ENCODE measurements around the gene SPEN.
"Not testable (repeated sequence)": the region's sequence is repeated elsewhere in the genome, so short reads cannot be mapped to it uniquely, and the experiment has no call there.

Gene SPEN

DNA sequence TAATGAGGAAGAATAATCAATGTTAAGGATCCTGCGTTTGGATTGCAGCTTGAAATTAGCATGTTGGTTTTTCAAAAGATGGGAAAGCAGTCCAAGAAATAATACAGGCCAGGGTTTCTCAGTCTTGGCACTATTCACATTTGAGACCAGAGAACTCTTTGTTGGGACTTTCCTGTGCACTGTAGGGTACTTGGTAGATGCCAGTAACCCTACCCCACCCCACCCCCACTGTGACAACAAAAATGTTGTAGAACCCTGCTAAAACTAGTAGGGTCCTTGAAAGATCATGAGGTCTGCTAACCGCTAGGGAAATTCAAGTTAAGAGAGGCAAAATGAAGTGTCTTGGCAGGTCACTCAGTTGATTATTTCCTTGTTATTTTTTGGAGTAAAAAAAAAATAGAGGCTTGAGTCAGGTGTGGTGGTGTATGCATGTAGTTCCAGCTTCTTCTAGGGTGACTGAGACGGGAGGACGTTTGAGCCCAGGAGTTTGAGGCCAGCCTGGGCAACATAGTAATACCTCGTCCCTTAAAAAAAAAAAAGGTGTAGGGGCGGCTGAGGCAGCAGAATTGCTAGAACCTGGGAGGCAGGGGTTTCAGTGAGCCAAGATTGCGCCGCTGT lies 53.3 kb downstream of the SPEN start:
- DNase-seq (ENCODE audit: low read depth), result no peak

DNA sequence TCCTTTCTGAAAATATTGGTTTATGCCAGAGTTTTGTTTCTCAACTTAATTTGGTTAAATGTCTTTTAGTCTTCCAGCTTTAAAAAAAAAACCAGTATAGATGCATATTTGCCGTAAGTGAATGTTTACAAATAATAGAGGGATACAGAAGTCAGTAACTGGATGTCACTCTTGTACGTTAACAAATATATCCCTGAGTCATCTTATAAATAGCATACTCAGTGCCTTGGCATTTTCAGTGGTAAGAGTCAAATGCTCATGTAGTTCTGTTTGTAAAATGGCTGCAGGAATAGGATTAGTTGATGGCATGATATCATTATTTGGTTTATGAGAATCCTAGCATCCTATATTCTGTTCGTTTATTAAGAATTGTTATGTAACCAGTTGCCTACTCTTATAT lies 55.4 kb downstream of the SPEN start:
- DNase-seq (ENCODE audit: low read depth), result peak; percentile 72

DNA sequence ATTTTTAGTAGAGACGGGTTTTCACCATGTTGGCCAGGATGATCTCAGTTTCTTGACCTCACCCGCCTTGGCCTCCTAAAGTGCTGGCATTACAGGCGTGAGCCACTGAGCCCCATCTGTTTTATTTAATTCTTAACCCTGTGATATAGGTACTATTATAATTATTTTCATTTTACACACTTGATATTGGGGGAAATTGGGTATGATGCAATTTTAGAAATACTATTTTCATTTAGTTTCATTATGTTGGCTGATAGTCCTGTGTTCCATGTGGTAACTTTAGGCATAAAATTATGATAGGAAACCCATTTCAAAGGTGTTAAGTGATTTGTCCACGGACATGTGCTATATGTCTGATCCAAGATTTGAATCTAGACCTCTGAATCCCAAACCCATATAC lies 61.1 kb downstream of the SPEN start:
- DNase-seq (ENCODE audit: low read depth), result no peak

DNA sequence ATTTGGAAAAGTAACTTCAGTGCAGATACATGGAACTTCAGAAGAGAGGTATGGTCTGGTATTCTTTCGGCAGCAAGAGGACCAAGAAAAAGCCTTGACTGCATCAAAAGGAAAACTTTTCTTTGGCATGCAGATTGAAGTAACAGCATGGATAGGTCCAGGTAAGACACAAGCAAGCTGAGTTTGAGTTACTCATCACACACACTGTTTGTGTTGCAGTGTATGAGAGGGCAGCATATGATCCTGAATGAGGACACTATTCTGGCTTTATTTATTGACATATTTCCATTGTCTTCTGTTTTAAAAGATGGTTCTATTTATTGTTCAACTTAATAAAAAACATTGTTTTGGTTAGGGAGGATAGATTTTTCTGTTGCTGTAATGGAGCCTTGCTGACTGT lies 63.6 kb downstream of the SPEN start:
- no peak for DNase-seq (ENCODE audit: low read depth)

- DNase-seq (ENCODE audit: low read depth), result no peak
Measured at GRCh38 chr1:15911927-15912326, 64.4 kb downstream of the SPEN start.

- not testable (repeated sequence) for DNase-seq (ENCODE audit: low read depth)
Measured at GRCh38 chr1:15913607-15914006, 66.1 kb downstream of the SPEN start.

DNA sequence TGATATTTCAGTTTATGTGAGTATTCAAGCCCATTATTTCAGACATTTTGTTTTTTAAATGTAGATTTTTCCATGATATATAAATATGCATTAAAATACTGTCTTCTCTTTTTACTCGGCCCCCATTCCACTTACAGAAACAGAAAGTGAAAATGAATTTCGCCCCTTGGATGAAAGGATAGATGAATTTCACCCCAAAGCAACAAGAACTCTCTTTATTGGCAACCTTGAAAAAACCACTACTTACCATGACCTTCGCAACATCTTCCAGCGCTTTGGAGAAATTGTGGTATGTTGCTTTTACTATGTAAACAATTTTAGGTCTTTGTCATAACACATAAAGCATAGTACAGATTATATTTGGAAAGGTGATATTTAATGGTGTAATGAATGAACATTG lies 68.5 kb downstream of the SPEN start:
- DNase-seq (ENCODE audit: low read depth), result no peak

DNA sequence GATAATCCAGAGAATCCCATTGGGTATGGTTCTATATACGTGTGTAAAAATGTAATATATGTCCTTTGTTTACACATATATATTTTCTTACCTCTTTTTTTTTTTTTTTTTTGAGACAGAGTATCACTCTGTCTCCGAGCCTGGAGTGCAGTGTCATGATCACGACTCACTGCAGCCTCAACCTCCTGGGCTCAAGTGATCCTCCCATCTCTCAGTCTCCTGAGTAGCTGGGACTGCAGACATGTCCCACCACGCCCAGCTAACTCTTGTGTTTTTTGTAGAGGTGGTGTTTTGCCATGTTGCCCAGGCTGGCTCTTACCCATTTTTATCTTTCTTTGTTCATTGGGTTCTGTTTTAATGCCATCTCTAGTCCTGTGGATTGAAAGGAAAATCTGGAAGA lies 68.9 kb downstream of the SPEN start:
- peak; percentile 20 for DNase-seq (ENCODE audit: low read depth)

DNA sequence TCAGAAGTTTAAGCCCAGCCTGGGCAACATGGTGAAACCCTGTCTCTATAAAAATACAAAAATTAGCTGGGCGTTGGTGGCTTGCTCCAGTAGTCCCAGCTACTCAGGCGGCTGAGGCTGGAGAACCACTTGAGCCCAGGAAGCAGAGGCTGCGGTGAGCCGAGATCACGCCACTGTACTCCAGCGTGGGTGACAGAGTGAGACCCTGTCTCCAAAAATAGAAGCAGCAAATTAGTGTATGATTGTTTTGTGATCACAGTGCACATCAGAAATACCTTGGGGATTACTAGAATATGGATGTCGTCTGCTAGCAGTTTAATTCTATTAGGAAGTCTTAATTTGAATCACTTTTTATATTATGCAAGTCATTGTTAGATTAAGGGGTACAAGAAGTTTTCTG lies 69.4 kb downstream of the SPEN start:
- DNase-seq (ENCODE audit: low read depth), result no peak

DNA sequence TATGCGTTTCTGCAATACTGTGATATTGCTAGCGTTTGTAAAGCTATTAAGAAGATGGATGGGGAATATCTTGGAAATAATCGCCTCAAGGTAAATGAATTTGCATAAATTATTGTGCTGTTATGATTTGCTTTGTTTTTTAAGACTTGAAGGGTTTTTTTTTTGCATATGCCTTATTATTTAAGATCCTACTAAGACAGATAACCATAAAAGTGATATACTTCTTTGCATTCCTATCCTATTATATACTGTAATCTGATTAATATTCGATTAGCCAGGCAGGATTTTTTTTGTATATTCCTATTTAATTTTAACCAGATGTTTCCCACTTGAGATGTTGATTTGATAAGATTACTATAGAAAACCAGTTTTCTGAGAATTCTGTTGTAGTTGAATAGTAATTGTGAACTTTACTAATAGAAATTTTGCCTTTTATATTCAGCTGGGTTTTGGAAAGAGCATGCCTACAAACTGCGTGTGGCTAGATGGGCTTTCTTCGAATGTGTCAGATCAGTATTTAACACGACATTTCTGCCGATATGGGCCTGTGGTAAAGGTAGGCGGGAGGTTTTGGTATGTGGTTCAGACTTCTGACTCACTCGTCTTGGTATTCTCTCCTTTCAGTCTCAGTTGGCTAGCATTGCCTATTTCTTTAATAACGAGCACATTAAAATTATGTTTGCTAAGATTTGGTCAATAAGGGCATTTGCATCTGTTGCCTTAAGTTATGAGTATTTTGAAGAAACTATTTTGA lies 71.6 kb downstream of the SPEN start:
- DNase-seq (ENCODE audit: low read depth), result peak; percentile 36

- peak; percentile 54 for DNase-seq (ENCODE audit: low read depth)
Measured at GRCh38 chr1:15923241-15923640, 75.7 kb downstream of the SPEN start.

DNA sequence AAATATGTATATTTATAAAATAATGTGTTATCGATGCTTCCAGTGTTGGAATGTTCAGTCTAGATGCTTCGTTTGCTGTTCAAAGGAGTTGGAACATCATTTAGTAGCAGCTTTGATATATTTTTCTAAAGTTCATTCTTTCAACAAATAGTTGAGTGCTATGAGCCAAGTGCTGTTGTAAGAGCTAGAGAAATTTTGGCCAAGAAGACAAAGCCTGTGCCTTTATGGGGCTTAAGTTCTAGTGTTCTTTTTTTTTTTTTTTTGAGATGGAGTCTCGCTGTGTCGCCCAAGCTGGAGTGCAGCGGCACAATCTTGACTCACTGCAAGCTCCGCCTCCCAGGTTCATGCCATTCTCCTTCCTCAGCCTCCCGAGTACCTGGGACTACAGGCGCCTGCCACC lies 78.9 kb downstream of the SPEN start:
- DNase-seq (ENCODE audit: low read depth), result not testable (repeated sequence)

GRCh38 chr1:15928971-15929965 lies 81.8 kb downstream of the SPEN start:
- DNase-seq (ENCODE audit: low read depth), result no peak

- no peak for DNase-seq (ENCODE audit: low read depth)
Measured at GRCh38 chr1:15931401-15931800, 83.9 kb downstream of the SPEN start.

GRCh38 chr1:15931884-15932283 lies 84.4 kb downstream of the SPEN start:
- no peak for DNase-seq (ENCODE audit: low read depth)

- DNase-seq (ENCODE audit: low read depth), result no peak
Measured at GRCh38 chr1:15932612-15933011, 85.1 kb downstream of the SPEN start.

- DNase-seq (ENCODE audit: low read depth), result no peak
Measured at GRCh38 chr1:15933684-15934083, 86.2 kb downstream of the SPEN start.

GRCh38 chr1:15934211-15935055 lies 86.9 kb downstream of the SPEN start:
- no peak for DNase-seq (ENCODE audit: low read depth)

GRCh38 chr1:15935056-15935950 lies 87.8 kb downstream of the SPEN start:
- no peak for DNase-seq (ENCODE audit: low read depth)

DNA sequence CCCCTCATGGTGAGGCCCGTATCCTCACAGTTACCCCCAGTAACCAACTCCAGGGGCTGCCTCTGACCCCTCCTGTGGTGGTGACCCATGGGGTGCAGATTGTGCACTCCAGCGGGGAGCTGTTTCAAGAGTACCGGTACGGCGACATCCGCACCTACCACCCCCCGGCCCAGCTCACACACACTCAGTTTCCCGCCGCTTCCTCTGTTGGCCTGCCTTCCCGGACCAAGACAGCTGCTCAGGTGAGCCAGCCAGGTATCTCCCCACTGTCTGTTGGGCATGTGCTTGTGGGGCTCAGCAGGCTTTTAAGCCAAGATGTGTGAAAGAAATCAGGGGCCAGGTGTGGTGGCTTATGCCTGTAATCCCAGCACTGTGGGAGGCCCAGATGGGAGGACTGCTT lies 88.5 kb downstream of the SPEN start:
- no peak for DNase-seq (ENCODE audit: low read depth)

DNA sequence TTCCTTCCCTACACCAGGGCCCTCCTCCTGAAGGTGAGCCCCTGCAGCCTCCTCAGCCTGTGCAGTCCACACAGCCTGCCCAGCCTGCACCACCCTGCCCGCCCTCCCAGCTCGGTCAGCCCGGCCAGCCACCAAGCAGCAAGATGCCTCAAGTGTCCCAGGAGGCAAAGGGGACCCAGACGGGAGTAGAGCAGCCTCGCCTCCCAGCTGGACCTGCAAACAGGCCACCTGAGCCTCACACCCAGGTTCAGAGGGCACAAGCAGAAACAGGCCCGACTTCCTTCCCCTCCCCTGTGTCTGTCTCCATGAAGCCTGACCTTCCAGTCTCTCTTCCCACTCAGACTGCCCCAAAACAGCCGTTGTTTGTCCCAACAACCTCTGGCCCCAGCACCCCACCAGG lies 89.6 kb downstream of the SPEN start:
- DNase-seq (ENCODE audit: low read depth), result no peak

Data from HS-5 (cell line).